H9 (cell line): ENCODE data around the gene RNASET2. TPM values are rescaled to one million over a fixed set of nuclear protein-coding genes. Genes with fewer than 3 reads are reported as not detected.

Experiments used
- DNase-seq: peaks from one replicate; pipeline ENCODE4 v3.0.0-alpha.2; 2017
- H2AFZ ChIP-seq: one replicate; pipeline ENCODE4 v1.6.1; 2013; ENCODE audit warnings: mild to moderate bottlenecking, low read length, control low read depth, moderate library complexity
- H2AK5ac ChIP-seq: 2 replicates; pipeline ENCODE4 v1.6.1; 2013; ENCODE audit warnings: low read length, control low read depth, mixed read lengths; ENCODE audit not compliant: insufficient read length
- H2BK120ac ChIP-seq: one replicate; pipeline ENCODE4 v1.6.1; 2013; ENCODE audit warnings: low read depth, mild to moderate bottlenecking, low read length, control low read depth, inconsistent platforms; ENCODE audit not compliant: poor library complexity, severe bottlenecking
- H2BK12ac ChIP-seq: 2 replicates; pipeline ENCODE4 v1.6.1; 2013; ENCODE audit warnings: low read length, control low read depth, mixed read lengths, low read depth; ENCODE audit not compliant: insufficient read length
- H2BK15ac ChIP-seq: 2 replicates; pipeline ENCODE4 v1.6.1; 2013; ENCODE audit warnings: low read depth, low read length, control low read depth
- H2BK20ac ChIP-seq: one replicate; pipeline ENCODE4 v1.6.1; 2013; ENCODE audit warnings: low read depth, mild to moderate bottlenecking, low read length, control low read depth, inconsistent platforms; ENCODE audit not compliant: poor library complexity, severe bottlenecking
- H2BK5ac ChIP-seq: 2 replicates; pipeline ENCODE4 v1.6.1; 2013; ENCODE audit warnings: low read length, control low read depth, mixed read lengths; ENCODE audit not compliant: insufficient read length
- H3K14ac ChIP-seq: 2 replicates; pipeline ENCODE4 v1.6.1; 2013; ENCODE audit warnings: low read length, control low read depth; ENCODE audit not compliant: insufficient read depth
- H3K18ac ChIP-seq: 2 replicates; pipeline ENCODE4 v1.6.1; 2013; ENCODE audit warnings: low read depth, mild to moderate bottlenecking, mixed read lengths, low read length, control low read depth; ENCODE audit not compliant: insufficient read length
- H3K23ac ChIP-seq: 2 replicates; pipeline ENCODE4 v1.6.1; 2013; ENCODE audit warnings: low read length, control low read depth, mixed read lengths, low read depth; ENCODE audit not compliant: insufficient read length
- H3K23me2 ChIP-seq: 2 replicates; pipeline ENCODE4 v1.6.1; 2013; ENCODE audit warnings: low read depth, mild to moderate bottlenecking, mixed read lengths, low read length, control low read depth; ENCODE audit not compliant: insufficient read length, poor library complexity, severe bottlenecking
- H3K27ac ChIP-seq: 2 replicates; pipeline ENCODE4 v1.5.1; 2013; ENCODE audit warnings: low read length, control low read depth, mixed read lengths, low read depth; ENCODE audit not compliant: insufficient read length
- H3K27me3 ChIP-seq: 2 replicates; pipeline ENCODE4 v1.6.1; 2013; ENCODE audit warnings: low read length, control low read depth, inconsistent platforms; ENCODE audit not compliant: insufficient read depth
- H3K4ac ChIP-seq: 2 replicates; pipeline ENCODE4 v1.6.1; 2013; ENCODE audit warnings: low read depth, mild to moderate bottlenecking, control low read depth, inconsistent platforms, low read length, moderate library complexity
- H3K4me1 ChIP-seq: 2 replicates; pipeline ENCODE4 v1.6.1; 2013; ENCODE audit warnings: low read length, control low read depth, inconsistent platforms; ENCODE audit not compliant: insufficient read depth
- H3K4me2 ChIP-seq: 2 replicates; pipeline ENCODE4 v1.6.1; 2013; ENCODE audit warnings: low read length, control low read depth, mixed read lengths; ENCODE audit not compliant: insufficient read length, insufficient read depth
- H3K56ac ChIP-seq: 2 replicates; pipeline ENCODE4 v1.6.1; 2013; ENCODE audit warnings: low read depth, mild to moderate bottlenecking, mixed read lengths, low read length, control low read depth; ENCODE audit not compliant: insufficient read length
- H3K79me1 ChIP-seq: 2 replicates; pipeline ENCODE4 v1.6.1; 2013; ENCODE audit warnings: low read depth, mild to moderate bottlenecking, moderate library complexity, low read length, control low read depth, inconsistent platforms; ENCODE audit not compliant: insufficient read depth, poor library complexity, severe bottlenecking
- H3K79me2 ChIP-seq: 2 replicates; pipeline ENCODE4 v1.6.1; 2013; ENCODE audit warnings: low read length, control low read depth, inconsistent platforms; ENCODE audit not compliant: insufficient read depth
- H3K9ac ChIP-seq: 2 replicates; pipeline ENCODE4 v1.6.1; 2013; ENCODE audit warnings: low read length, control low read depth, mixed read lengths; ENCODE audit not compliant: insufficient read length; ENCODE audit errors: extremely low read depth
- H3K9me3 ChIP-seq: one replicate; pipeline ENCODE4 v1.6.1; 2013; ENCODE audit warnings: low read depth, low read length, inconsistent platforms; ENCODE audit not compliant: control insufficient read depth
- H3T11ph ChIP-seq: one replicate; pipeline ENCODE4 v1.6.1; 2013; ENCODE audit warnings: mild to moderate bottlenecking, low read length, control low read depth, inconsistent platforms
- H4K20me1 ChIP-seq: one replicate; pipeline ENCODE4 v1.6.1; 2013; ENCODE audit not compliant: control insufficient read depth, insufficient read length, insufficient read depth
- H4K5ac ChIP-seq: 2 replicates; pipeline ENCODE4 v1.6.1; 2013; ENCODE audit warnings: low read depth, mild to moderate bottlenecking, mixed read lengths, low read length, control low read depth; ENCODE audit not compliant: insufficient read length
- H4K8ac ChIP-seq: replicated peaks from 2 replicates; pipeline ENCODE4 v1.6.1; 2013; ENCODE audit warnings: low read length, control low read depth, mixed read lengths, low read depth; ENCODE audit not compliant: insufficient read length
- H4K91ac ChIP-seq: 2 replicates; pipeline ENCODE4 v1.6.1; 2013; ENCODE audit warnings: low read depth, mild to moderate bottlenecking, moderate library complexity, mixed read lengths, low read length, control low read depth; ENCODE audit not compliant: insufficient read length
- H3K27ac Mint-ChIP-seq, 3 experiments: 2 replicates in 2 of 3; 3 replicates in 1 of 3; pipeline ENCODE4 v1.8.0; 2020 to 2021; ENCODE audit warnings: mixed read lengths in 3 of 3, mild to moderate bottlenecking in 1 of 3, moderate library complexity in 1 of 3
- H3K27me3 Mint-ChIP-seq: 2 replicates; pipeline ENCODE4 v1.8.0; 2021; ENCODE audit warnings: low read depth, mild to moderate bottlenecking, moderate library complexity, mixed read lengths
- H3K36me3 Mint-ChIP-seq, 3 experiments: 2 replicates in 2 of 3; 3 replicates in 1 of 3; pipeline ENCODE4 v1.8.0; 2020 to 2021; ENCODE audit warnings: low read depth in 3 of 3, mixed read lengths in 3 of 3; ENCODE audit not compliant: insufficient read depth in 1 of 3
- H3K4me1 Mint-ChIP-seq, 2 experiments: 2 replicates each; pipeline ENCODE4 v1.8.0; 2020; ENCODE audit warnings: mixed read lengths in 2 of 2
- H3K4me3 Mint-ChIP-seq, 2 experiments: 2 replicates in 1 of 2; 3 replicates in 1 of 2; pipeline ENCODE4 v1.8.0; 2020 to 2021; ENCODE audit warnings: mild to moderate bottlenecking in 2 of 2, mixed read lengths in 2 of 2, moderate library complexity in 1 of 2
- H3K9me3 Mint-ChIP-seq, 2 experiments: 2 replicates in 1 of 2; 3 replicates in 1 of 2; pipeline ENCODE4 v1.8.0; 2020; ENCODE audit warnings: mild to moderate bottlenecking in 2 of 2, mixed read lengths in 2 of 2, moderate library complexity in 1 of 2
- CTCF ChIP-seq: fragments of 200-600 bp; sonication (generic); conservative IDR thresholded peaks from 3 replicates; pipeline ENCODE4 v1.8.0; 2021; ENCODE audit warnings: antibody characterized with exemption, mild to moderate bottlenecking
- WGBS: extraction: QIAGEN DNeasy Blood & Tissue Kit; methylation state at CpG from one replicate; pipeline ENCODE4 v1.1.7; 2013; ENCODE audit warnings: missing lambda C conversion rate, low lambda C conversion rate, mixed read lengths; ENCODE audit not compliant: insufficient read length; ENCODE audit errors: extremely low coverage; 5-methylcytosine and 5-hydroxymethylcytosine counted together
- long read RNA-seq: library from polyadenylated mRNA; unstranded; transcript quantifications from one replicate; pipeline ENCODE4 v2.0.0, GENCODE V29; 2020
- total RNA-seq: library from RNA; stranded (reverse); gene quantifications from 2 replicates; pipeline ENCODE4 v1.2.1, GENCODE V29; 2021

Gene RNASET2
- total RNA-seq = 28.2 and 29.2 TPM in 2 replicates
- long read RNA-seq, transcript RNASET2-210 (9 exons, 1,375 nt) = major isoform, 29 of 32 reads
- long read RNA-seq, partial matches to known transcripts = 0 of 32 reads
- long read RNA-seq, other reads (novel, unspliced or antisense) = 3 of 32 reads

GRCh38 chr6:166956444-166957086 lies at the start of gene RNASET2:
TSS of gene RNASET2 (minus strand) at chr6:166956550. CDS start at chr6:166956182, 368 bp downstream.
- no peaks in the 10 kb centered on the region; the same call in 1 of the 2 replicates for H3K4me1 ChIP-seq
- Mint-ChIP-seq H3K4me1 (peaks cover 25 to 29% of the 10 kb centered on the region in 2 experiments), H3K4me3 (peak within 1 kb of the TSS; percentile 68 to 82), H3K27me3 (peaks cover 16% of the 10 kb centered on the region), H3K27ac (no peak within 1 kb of the TSS; a peak in 1 of 7 replicates), H3K36me3 (peaks cover 0 to 6% (median 5%) of the 10 kb centered on the region in 3 experiments; a peak in 3 of 7 replicates), H3K9me3 (no peaks in the 10 kb centered on the region; a peak in 1 of 5 replicates)
- no peak within 1 kb of the TSS for H3K23ac ChIP-seq
- H3K79me2 ChIP-seq = no peaks in the 10 kb centered on the region
- no peak within 1 kb of the TSS for H4K8ac ChIP-seq
- WGBS = no CpG with 5 or more reads among the region's 71 CpGs
- no peak within 1 kb of the TSS for H4K91ac ChIP-seq
- H3K9me3 ChIP-seq = no peaks in the 10 kb centered on the region
- no peak within 1 kb of the TSS for H3K9ac ChIP-seq
- H2BK120ac ChIP-seq = no peak within 1 kb of the TSS
- no peak within 1 kb of the TSS for H3K4ac ChIP-seq
- H2AFZ ChIP-seq = no peak within 1 kb of the TSS
- H4K5ac ChIP-seq = no peak within 1 kb of the TSS
- peak; percentile 94 for DNase-seq
- no peak within 1 kb of the TSS for H2BK20ac ChIP-seq
- H3K18ac ChIP-seq = no peak within 1 kb of the TSS
- no peak within 1 kb of the TSS for H3T11ph ChIP-seq
- no peaks in the 10 kb centered on the region for H4K20me1 ChIP-seq
- no peaks in the 10 kb centered on the region for H3K27me3 ChIP-seq
- H3K56ac ChIP-seq = no peak within 1 kb of the TSS
- no peak within 1 kb of the TSS for H3K27ac ChIP-seq
- TF ChIP-seq CTCF = no peak
- no peak within 1 kb of the TSS for H2BK12ac ChIP-seq
- H3K79me1 ChIP-seq = no peaks in the 10 kb centered on the region
- peaks cover 9% of the 10 kb centered on the region for H3K23me2 ChIP-seq
- H2AK5ac ChIP-seq = no peak within 1 kb of the TSS
- H2BK15ac ChIP-seq = no peak within 1 kb of the TSS
- no peak within 1 kb of the TSS for H3K14ac ChIP-seq
- H2BK5ac ChIP-seq = no peak within 1 kb of the TSS
- H3K4me2 ChIP-seq = peak within 1 kb of the TSS; percentile 62
